Activated CD4-positive, alpha-beta T cell treated with anti-CD3 and anti-CD28 coated beads, Interleukin-2, amount 50 U/mL, for 4 hours (primary cell): ENCODE measurements around the gene HSF4.
"Not testable (repeated sequence)": the region's sequence is repeated elsewhere in the genome, so short reads cannot be mapped to it uniquely, and the experiment has no call there.

Source experiments
- DNase-seq, 2 experiments: peaks; one replicate each; pipeline ENCODE4 v3.0.0-alpha.2; 2020

HSF4 gene

GRCh38 chr16:67164599-67165061 lies at the start of gene HSF4:
HSF4 (plus strand) TSS chr16:67164745; CDS start chr16:67164812, 67 bp downstream.
- no peak for DNase-seq

GRCh38 chr16:67114793-67115192 lies 49.8 kb upstream of the HSF4 start:
- no peak for DNase-seq

GRCh38 chr16:67115639-67116038 lies 48.9 kb upstream of the HSF4 start:
- DNase-seq, result no peak

- DNase-seq, result no peak
Observed at GRCh38 chr16:67116388-67117311, 47.9 kb upstream of the HSF4 start.

- DNase-seq, result no peak
Observed at GRCh38 chr16:67117716-67118115, 46.8 kb upstream of the HSF4 start.

GRCh38 chr16:67120025-67120424 lies 44.5 kb upstream of the HSF4 start:
- no peak for DNase-seq

GRCh38 chr16:67122799-67123198 lies 41.7 kb upstream of the HSF4 start:
- not testable (repeated sequence) for DNase-seq

GRCh38 chr16:67128417-67128816 lies 36.1 kb upstream of the HSF4 start:
- DNase-seq, result no peak

- DNase-seq, result no peak
Observed at GRCh38 chr16:67128887-67129286, 35.7 kb upstream of the HSF4 start.

- DNase-seq, result no peak
Observed at GRCh38 chr16:67129422-67129821, 35.1 kb upstream of the HSF4 start.

GRCh38 chr16:67137605-67138004 lies 26.9 kb upstream of the HSF4 start:
- no peak for DNase-seq

GRCh38 chr16:67141391-67141790 lies 23.2 kb upstream of the HSF4 start:
- DNase-seq, result no peak

GRCh38 chr16:67142342-67142741 lies 22.2 kb upstream of the HSF4 start:
- no peak for DNase-seq

- DNase-seq, result no peak
Observed at GRCh38 chr16:67144943-67145342, 19.6 kb upstream of the HSF4 start.

- DNase-seq, result no peak
Observed at GRCh38 chr16:67145746-67146145, 18.8 kb upstream of the HSF4 start.

GRCh38 chr16:67146523-67147357 lies 17.8 kb upstream of the HSF4 start:
- DNase-seq, result no peak

- no peak for DNase-seq
Observed at GRCh38 chr16:67147437-67148140, 17.0 kb upstream of the HSF4 start.

- DNase-seq, result no peak
Observed at GRCh38 chr16:67148221-67148620, 16.3 kb upstream of the HSF4 start.

GRCh38 chr16:67148656-67149275 lies 15.8 kb upstream of the HSF4 start:
- DNase-seq, result no peak

GRCh38 chr16:67149276-67150046 lies 15.1 kb upstream of the HSF4 start:
- no peak for DNase-seq

GRCh38 chr16:67150047-67150832 lies 14.3 kb upstream of the HSF4 start:
- peak; percentile 51 to 62 for DNase-seq
